GM11168 (cell line): ENCODE results near the gene OR7G1.
"Not testable (repeated sequence)": the region's sequence is repeated elsewhere in the genome, so short reads cannot be mapped to it uniquely, and the experiment has no call there.

Experiments
- in situ Hi-C: fragments of 300-500 bp; cut with MboI; formaldehyde crosslinking; loops from one replicate; pipeline ENCODE4 v1.12.0; 2022; ENCODE audit warnings: low sequenced_read_pairs; ENCODE audit not compliant: unreplicated experiment

Gene OR7G1

GRCh38 chr19:9086761-9087160, 28.8 kb downstream of the OR7G1 start, which contains the start of gene OR1M1:
Gene OR1M1 (plus strand): TSS chr19:9087061. CDS start chr19:9093245, 6,184 bp downstream.
- in situ Hi-C loops, result no loop called here

GRCh38 chr19:9078651-9079050, 36.9 kb downstream of the OR7G1 start:
- in situ Hi-C loops, result no loop called here

GRCh38 chr19:9076901-9077300, 38.7 kb downstream of the OR7G1 start:
- in situ Hi-C loops, result no loop called here

DNA sequence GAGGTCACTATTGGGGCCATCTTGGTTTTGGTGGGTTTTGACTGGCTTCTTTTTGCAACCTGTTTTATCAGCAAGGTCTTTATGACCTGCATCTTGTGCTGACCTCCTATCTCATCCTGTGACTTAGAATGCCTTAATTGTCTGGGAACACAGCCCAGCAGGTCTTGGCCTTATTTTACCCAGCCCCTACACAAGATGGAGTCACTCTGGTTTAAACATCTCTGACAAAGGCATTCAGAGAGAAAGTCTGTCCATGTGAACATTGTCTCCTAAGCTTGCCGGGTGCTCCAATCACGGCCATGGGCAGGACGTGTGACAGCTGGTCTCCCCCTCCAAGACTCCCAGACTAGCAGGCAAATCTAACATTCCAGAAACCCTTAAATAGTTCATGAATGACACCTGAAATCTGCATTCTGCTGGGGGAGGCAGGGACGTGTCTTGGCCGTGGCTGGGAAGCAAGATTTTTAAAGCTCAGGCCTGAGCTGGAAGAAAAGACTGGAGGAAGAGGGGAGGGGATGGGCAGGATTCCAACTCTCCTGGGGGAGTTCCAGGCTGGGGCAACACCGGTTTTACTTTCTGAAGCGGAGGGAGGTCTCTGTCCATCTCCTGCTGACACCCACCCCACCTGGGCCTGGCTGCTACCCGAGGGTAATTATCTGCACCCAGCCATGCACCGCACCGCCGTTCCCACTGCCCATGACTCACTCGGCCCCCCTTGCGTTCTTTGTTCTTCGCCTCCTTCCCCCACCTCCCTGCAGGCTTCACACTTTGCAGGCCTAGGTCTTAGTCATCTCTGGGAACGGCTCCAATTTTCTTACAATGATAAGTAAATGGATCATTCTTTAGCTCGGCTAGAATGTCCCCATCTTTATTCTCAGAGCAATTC, 40.3 kb downstream of the OR7G1 start:
- in situ Hi-C loops, result no loop called here

- in situ Hi-C loops, result no loop called here
Measured at GRCh38 chr19:9073806-9074205, 41.8 kb downstream of the OR7G1 start.

- in situ Hi-C loops, result not testable (repeated sequence)
Measured at GRCh38 chr19:9071720-9072119, 43.8 kb downstream of the OR7G1 start.

DNA sequence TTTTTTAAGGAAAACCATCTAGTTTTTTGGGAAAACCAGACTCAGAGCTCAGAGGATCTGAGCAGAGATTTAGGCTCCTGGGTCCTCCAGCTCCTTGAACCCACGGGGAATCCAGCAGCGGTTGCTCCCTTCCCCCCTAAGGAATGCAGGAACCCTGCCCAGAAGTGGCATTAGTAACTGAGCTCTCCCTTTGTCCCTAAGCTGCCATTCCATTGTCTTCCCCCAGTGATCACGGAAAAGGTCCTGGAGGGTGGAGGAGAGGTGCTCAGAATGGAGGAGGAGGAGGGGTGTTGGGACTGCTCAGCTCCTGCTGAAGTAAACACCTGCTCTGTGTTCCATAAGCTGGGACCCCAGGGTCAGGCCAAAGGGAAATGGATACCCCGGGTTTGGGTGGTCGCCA, 45.5 kb downstream of the OR7G1 start:
- in situ Hi-C loops, result no loop called here

GRCh38 chr19:9065457-9066014, 50.0 kb downstream of the OR7G1 start:
- in situ Hi-C loops, result no loop called here
